ENCODE measurements around the gene AKAP6.
"Not testable (repeated sequence)": the region's sequence is repeated elsewhere in the genome, so short reads cannot be mapped to it uniquely, and the experiment has no call there.

AKAP6 gene

GRCh38 chr14:32761381-32761968, 432.4 kb downstream of the AKAP6 start:
- Mint-ChIP-seq H3K27ac (ENCODE audit: low read depth) (no peak overlapping the region), H3K9me3 (peaks cover 32% of the 10 kb centered on the region), H3K36me3 (ENCODE audit: insufficient read depth) (no peaks in the 10 kb centered on the region), H3K4me3 (no peak overlapping the region), H3K4me1 (no peaks in the 10 kb centered on the region), H3K27me3 (no peaks in the 10 kb centered on the region)
- no peak for DNase-seq (ENCODE audit: low spot score in 2 of 2)
- ATAC-seq (replicated peaks; ENCODE audit: extremely low read depth, poor library complexity, severe bottlenecking): no peak

GRCh38 chr14:32762886-32763285, 433.8 kb downstream of the AKAP6 start:
- H3K9me3 Mint-ChIP-seq: peaks cover 27% of the 10 kb centered on the region
- no peak overlapping the region for H3K4me3 Mint-ChIP-seq
- H3K27me3 Mint-ChIP-seq: no peaks in the 10 kb centered on the region
- DNase-seq (ENCODE audit: low spot score in 2 of 2): no peak
- no peaks in the 10 kb centered on the region for H3K36me3 Mint-ChIP-seq (ENCODE audit: insufficient read depth)
- no peaks in the 10 kb centered on the region for H3K4me1 Mint-ChIP-seq
- no peak overlapping the region for H3K27ac Mint-ChIP-seq (ENCODE audit: low read depth)
- ATAC-seq (replicated peaks; ENCODE audit: extremely low read depth, poor library complexity, severe bottlenecking): no peak

GRCh38 chr14:32763673-32764072, 434.6 kb downstream of the AKAP6 start:
- Mint-ChIP-seq H3K9me3 (peaks cover 31% of the 10 kb centered on the region), H3K4me3 (no peak overlapping the region), H3K27me3 (no peaks in the 10 kb centered on the region), H3K4me1 (no peaks in the 10 kb centered on the region), H3K27ac (ENCODE audit: low read depth) (no peak overlapping the region), H3K36me3 (ENCODE audit: insufficient read depth) (no peaks in the 10 kb centered on the region)
- DNase-seq (ENCODE audit: low spot score in 2 of 2) (no peak), ATAC-seq (replicated peaks; ENCODE audit: extremely low read depth, poor library complexity, severe bottlenecking) (no peak)

GRCh38 chr14:32764131-32764530, 435.0 kb downstream of the AKAP6 start:
- peaks cover 31% of the 10 kb centered on the region for H3K9me3 Mint-ChIP-seq
- no peak overlapping the region for H3K27ac Mint-ChIP-seq (ENCODE audit: low read depth)
- H3K36me3 Mint-ChIP-seq (ENCODE audit: insufficient read depth): no peaks in the 10 kb centered on the region
- H3K4me1 Mint-ChIP-seq: no peaks in the 10 kb centered on the region
- DNase-seq (ENCODE audit: low spot score in 2 of 2) (no peak), ATAC-seq (replicated peaks; ENCODE audit: extremely low read depth, poor library complexity, severe bottlenecking) (no peak)
- H3K4me3 Mint-ChIP-seq: no peak overlapping the region
- no peaks in the 10 kb centered on the region for H3K27me3 Mint-ChIP-seq

GRCh38 chr14:32770422-32770821, 441.3 kb downstream of the AKAP6 start:
- no peak overlapping the region for H3K27ac Mint-ChIP-seq (ENCODE audit: low read depth)
- no peak for DNase-seq (ENCODE audit: low spot score in 2 of 2)

GRCh38 chr14:32774214-32774613, 445.1 kb downstream of the AKAP6 start:
- no peak for ATAC-seq (replicated peaks; ENCODE audit: extremely low read depth, poor library complexity, severe bottlenecking)

More at GRCh38 chr14:32770422-32770821, 441.3 kb downstream of the AKAP6 start:
- no peak for ATAC-seq (replicated peaks; ENCODE audit: extremely low read depth, poor library complexity, severe bottlenecking)
- no peaks in the 10 kb centered on the region for H3K4me1 Mint-ChIP-seq
- H3K9me3 Mint-ChIP-seq: peaks cover 15% of the 10 kb centered on the region
- no peaks in the 10 kb centered on the region for H3K27me3 Mint-ChIP-seq
- H3K4me3 Mint-ChIP-seq: no peak overlapping the region
- H3K36me3 Mint-ChIP-seq (ENCODE audit: insufficient read depth): no peaks in the 10 kb centered on the region

GRCh38 chr14:32779840-32780239, 450.7 kb downstream of the AKAP6 start:
- no peaks in the 10 kb centered on the region for H3K36me3 Mint-ChIP-seq (ENCODE audit: insufficient read depth)
- H3K4me1 Mint-ChIP-seq: no peaks in the 10 kb centered on the region
- no peaks in the 10 kb centered on the region for H3K27me3 Mint-ChIP-seq
- ATAC-seq (replicated peaks; ENCODE audit: extremely low read depth, poor library complexity, severe bottlenecking) (no peak), DNase-seq (ENCODE audit: low spot score in 2 of 2) (no peak)
- H3K4me3 Mint-ChIP-seq: no peak overlapping the region
- peaks cover 9% of the 10 kb centered on the region for H3K9me3 Mint-ChIP-seq
- H3K27ac Mint-ChIP-seq (ENCODE audit: low read depth): no peak overlapping the region

More at GRCh38 chr14:32774214-32774613, 445.1 kb downstream of the AKAP6 start:
- DNase-seq (ENCODE audit: low spot score in 2 of 2): no peak
- H3K9me3 Mint-ChIP-seq: peaks cover 11% of the 10 kb centered on the region
- H3K27me3 Mint-ChIP-seq: no peaks in the 10 kb centered on the region
- H3K4me3 Mint-ChIP-seq: no peak overlapping the region
- H3K27ac Mint-ChIP-seq (ENCODE audit: low read depth): no peak overlapping the region
- no peaks in the 10 kb centered on the region for H3K4me1 Mint-ChIP-seq
- no peaks in the 10 kb centered on the region for H3K36me3 Mint-ChIP-seq (ENCODE audit: insufficient read depth)

- no peak overlapping the region for H3K4me3 Mint-ChIP-seq
These were observed 455.3 kb downstream of the AKAP6 start for GRCh38 chr14:32784405-32784804.

GRCh38 chr14:32785585-32785984, 456.5 kb downstream of the AKAP6 start:
- Mint-ChIP-seq H3K27me3 (no peaks in the 10 kb centered on the region), H3K36me3 (ENCODE audit: insufficient read depth) (no peaks in the 10 kb centered on the region), H3K27ac (ENCODE audit: low read depth) (no peak overlapping the region), H3K9me3 (peaks cover 6% of the 10 kb centered on the region), H3K4me3 (no peak overlapping the region), H3K4me1 (no peaks in the 10 kb centered on the region)
- DNase-seq (ENCODE audit: low spot score in 2 of 2) (no peak), ATAC-seq (replicated peaks; ENCODE audit: extremely low read depth, poor library complexity, severe bottlenecking) (no peak)

More at GRCh38 chr14:32784405-32784804, 455.3 kb downstream of the AKAP6 start:
- H3K27ac Mint-ChIP-seq (ENCODE audit: low read depth): no peak overlapping the region
- H3K4me1 Mint-ChIP-seq: no peaks in the 10 kb centered on the region
- H3K9me3 Mint-ChIP-seq: no peaks in the 10 kb centered on the region
- H3K27me3 Mint-ChIP-seq: no peaks in the 10 kb centered on the region
- ATAC-seq (replicated peaks; ENCODE audit: extremely low read depth, poor library complexity, severe bottlenecking) (no peak), DNase-seq (ENCODE audit: low spot score in 2 of 2) (no peak)
- no peaks in the 10 kb centered on the region for H3K36me3 Mint-ChIP-seq (ENCODE audit: insufficient read depth)

- DNase-seq (ENCODE audit: low spot score in 2 of 2) (no peak), ATAC-seq (replicated peaks; ENCODE audit: extremely low read depth, poor library complexity, severe bottlenecking) (no peak)
- no peaks in the 10 kb centered on the region for H3K36me3 Mint-ChIP-seq (ENCODE audit: insufficient read depth)
- peaks cover 6% of the 10 kb centered on the region for H3K9me3 Mint-ChIP-seq
- H3K27ac Mint-ChIP-seq (ENCODE audit: low read depth): no peak overlapping the region
- H3K4me1 Mint-ChIP-seq: no peaks in the 10 kb centered on the region
- no peak overlapping the region for H3K4me3 Mint-ChIP-seq
- no peaks in the 10 kb centered on the region for H3K27me3 Mint-ChIP-seq
These were observed 457.8 kb downstream of the AKAP6 start for GRCh38 chr14:32786886-32787285.

GRCh38 chr14:32793033-32793432, 463.9 kb downstream of the AKAP6 start:
- ATAC-seq (replicated peaks; ENCODE audit: extremely low read depth, poor library complexity, severe bottlenecking); H3K36me3 Mint-ChIP-seq (ENCODE audit: insufficient read depth); DNase-seq (ENCODE audit: low spot score in 2 of 2); H3K4me3 Mint-ChIP-seq; H3K27ac Mint-ChIP-seq (ENCODE audit: low read depth); H3K4me1 Mint-ChIP-seq; H3K27me3 Mint-ChIP-seq: not testable (repeated sequence)
- H3K9me3 Mint-ChIP-seq: peaks cover 27% of the 10 kb centered on the region

- H3K27ac Mint-ChIP-seq (ENCODE audit: low read depth): no peak overlapping the region
- H3K4me1 Mint-ChIP-seq: no peaks in the 10 kb centered on the region
- H3K27me3 Mint-ChIP-seq: no peaks in the 10 kb centered on the region
- H3K9me3 Mint-ChIP-seq: peaks cover 38% of the 10 kb centered on the region
- H3K4me3 Mint-ChIP-seq: no peak overlapping the region
- H3K36me3 Mint-ChIP-seq (ENCODE audit: insufficient read depth): no peaks in the 10 kb centered on the region
- no peak for ATAC-seq (replicated peaks; ENCODE audit: extremely low read depth, poor library complexity, severe bottlenecking)
- no peak for DNase-seq (ENCODE audit: low spot score in 2 of 2)
These were observed 471.2 kb downstream of the AKAP6 start for GRCh38 chr14:32800320-32800719.

GRCh38 chr14:32802295-32802694, 473.2 kb downstream of the AKAP6 start:
- H3K27me3 Mint-ChIP-seq: no peaks in the 10 kb centered on the region
- H3K9me3 Mint-ChIP-seq: peaks cover 39% of the 10 kb centered on the region
- no peaks in the 10 kb centered on the region for H3K36me3 Mint-ChIP-seq (ENCODE audit: insufficient read depth)
- ATAC-seq (replicated peaks; ENCODE audit: extremely low read depth, poor library complexity, severe bottlenecking): no peak
- no peak for DNase-seq (ENCODE audit: low spot score in 2 of 2)
- H3K27ac Mint-ChIP-seq (ENCODE audit: low read depth): no peak overlapping the region
- H3K4me1 Mint-ChIP-seq: no peaks in the 10 kb centered on the region
- H3K4me3 Mint-ChIP-seq: no peak overlapping the region
